OCI-LY1 (cell line): ENCODE measurements around the gene PITPNM1.
"Not testable (repeated sequence)": the region's sequence is repeated elsewhere in the genome, so short reads cannot be mapped to it uniquely, and the experiment has no call there.

Source experiments
- H2AFZ ChIP-seq: fragments of 200-600 bp; sonication (generic), shearing (Covaris generic); 2 replicates; pipeline ENCODE4 v1.6.0; 2014; ENCODE audit warnings: antibody characterized with exemption, mild to moderate bottlenecking, low read length
- H3F3A ChIP-seq: fragments of 200-600 bp; sonication (generic), shearing (Covaris generic); 2 replicates; pipeline ENCODE4 v1.6.0; 2014; ENCODE audit warnings: mild to moderate bottlenecking, antibody characterized with exemption, low read length, moderate library complexity; ENCODE audit not compliant: insufficient read depth
- H3K27ac ChIP-seq: fragments of 200-600 bp; sonication (generic); 2 replicates; pipeline ENCODE4 v1.5.1; 2014; ENCODE audit warnings: low read length, mixed run types, mild to moderate bottlenecking, low read depth; ENCODE audit not compliant: poor library complexity, severe bottlenecking
- H3K27me3 ChIP-seq: fragments of 200-600 bp; sonication (generic); 2 replicates; pipeline ENCODE4 v1.6.0; 2014; ENCODE audit warnings: antibody characterized with exemption, mild to moderate bottlenecking, low read length, moderate library complexity; ENCODE audit not compliant: insufficient read depth
- H3K36me3 ChIP-seq: fragments of 200-600 bp; sonication (generic); 2 replicates; pipeline ENCODE4 v1.6.1; 2014; ENCODE audit warnings: mild to moderate bottlenecking, antibody characterized with exemption, low read length, moderate library complexity, mixed read lengths; ENCODE audit not compliant: insufficient read depth
- H3K4me1 ChIP-seq: fragments of 200-600 bp; sonication (generic); 2 replicates; pipeline ENCODE4 v1.5.1; 2014; ENCODE audit warnings: mild to moderate bottlenecking, low read length, moderate library complexity; ENCODE audit not compliant: insufficient read depth, severe bottlenecking
- H3K4me2 ChIP-seq: fragments of 200-600 bp; sonication (generic), shearing (Covaris generic); 2 replicates; pipeline ENCODE4 v1.6.1; 2014; ENCODE audit warnings: low read length
- H3K4me3 ChIP-seq: fragments of 200-600 bp; sonication (generic); 2 replicates; pipeline ENCODE4 v1.5.1; 2014; ENCODE audit warnings: low read length, low read depth, mild to moderate bottlenecking, mixed read lengths; ENCODE audit not compliant: poor library complexity, severe bottlenecking
- H3K79me2 ChIP-seq: fragments of 200-600 bp; shearing (Covaris generic); 2 replicates; pipeline ENCODE4 v1.6.1; 2016; ENCODE audit warnings: mixed run types, low read length, mixed read lengths; ENCODE audit not compliant: insufficient read depth
- H3K9ac ChIP-seq: fragments of 200-600 bp; sonication (generic), shearing (Covaris generic); 2 replicates; pipeline ENCODE4 v1.6.1; 2014; ENCODE audit warnings: mild to moderate bottlenecking, low read length, mixed read lengths
- H3K9me2 ChIP-seq: fragments of 200-600 bp; sonication (generic), shearing (Covaris generic); 2 replicates; pipeline ENCODE4 v1.6.1; 2014; ENCODE audit warnings: low read depth, mild to moderate bottlenecking, low read length, mixed read lengths
- H3K9me3 ChIP-seq: fragments of 200-600 bp; shearing (Covaris generic); 2 replicates; pipeline ENCODE4 v1.6.1; 2014; ENCODE audit warnings: low read length, mixed read lengths
- H4K20me1 ChIP-seq: fragments of 200-600 bp; sonication (generic), shearing (Covaris generic); 2 replicates; pipeline ENCODE4 v1.6.0; 2016; ENCODE audit warnings: mild to moderate bottlenecking, low read length; ENCODE audit not compliant: insufficient read depth
- EZH2 ChIP-seq: fragments of 200-600 bp; sonication (generic), shearing (Covaris generic); IDR thresholded peaks from 2 replicates; pipeline ENCODE4 v1.8.0; 2017; ENCODE audit warnings: borderline replicate concordance, mixed run types, mild to moderate bottlenecking, antibody characterized with exemption, low read length, moderate library complexity, mixed read lengths
- TF ChIP-seq, protein P1 (sequence below): fragments of 200-600 bp; sonication (generic), shearing (Covaris generic); IDR thresholded peaks from 2 replicates; pipeline ENCODE4 v1.5.1; 2017; ENCODE audit warnings: mild to moderate bottlenecking, antibody characterized with exemption, low read length, moderate library complexity, mixed read lengths

The PITPNM1 gene

DNA sequence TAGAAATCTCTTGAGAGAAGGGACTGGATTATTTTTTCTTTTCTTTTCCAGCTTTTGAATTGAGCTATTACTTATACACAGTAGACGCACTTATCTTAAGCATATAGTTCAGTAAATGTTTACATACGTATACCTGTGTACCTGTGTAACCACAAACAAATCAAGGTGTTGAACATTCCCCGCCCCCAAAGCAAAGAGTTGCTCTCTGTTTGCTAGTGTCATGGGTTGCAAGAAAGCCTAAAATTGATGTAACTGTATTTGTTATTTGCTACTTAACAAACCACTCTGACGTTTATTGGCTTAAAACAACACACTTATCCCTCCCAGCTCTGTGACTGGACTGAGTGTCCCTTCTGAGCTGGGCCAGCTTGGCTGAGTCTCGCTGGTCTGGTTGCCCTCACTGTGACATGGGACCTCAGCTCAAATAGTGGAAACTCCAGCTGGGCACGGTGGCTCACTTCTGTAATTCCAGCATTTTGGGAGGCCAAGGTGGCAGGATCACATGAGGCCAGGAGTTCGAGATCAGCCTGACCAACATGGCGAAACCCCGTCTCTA lies 43.5 kb upstream of the PITPNM1 start:
- H3K79me2 ChIP-seq: no peaks in the 10 kb centered on the region
- H3K4me2 ChIP-seq: no peak overlapping the region
- H3F3A ChIP-seq: no peaks in the 10 kb centered on the region
- no peak overlapping the region for H3K9ac ChIP-seq
- H2AFZ ChIP-seq: no peak overlapping the region
- H3K27ac ChIP-seq: no peak overlapping the region
- no peaks in the 10 kb centered on the region for H3K36me3 ChIP-seq
- H4K20me1 ChIP-seq: no peaks in the 10 kb centered on the region
- no peaks in the 10 kb centered on the region for H3K27me3 ChIP-seq
- H3K4me1 ChIP-seq: peaks cover 10% of the 10 kb centered on the region
- TF ChIP-seq, protein P1, sequence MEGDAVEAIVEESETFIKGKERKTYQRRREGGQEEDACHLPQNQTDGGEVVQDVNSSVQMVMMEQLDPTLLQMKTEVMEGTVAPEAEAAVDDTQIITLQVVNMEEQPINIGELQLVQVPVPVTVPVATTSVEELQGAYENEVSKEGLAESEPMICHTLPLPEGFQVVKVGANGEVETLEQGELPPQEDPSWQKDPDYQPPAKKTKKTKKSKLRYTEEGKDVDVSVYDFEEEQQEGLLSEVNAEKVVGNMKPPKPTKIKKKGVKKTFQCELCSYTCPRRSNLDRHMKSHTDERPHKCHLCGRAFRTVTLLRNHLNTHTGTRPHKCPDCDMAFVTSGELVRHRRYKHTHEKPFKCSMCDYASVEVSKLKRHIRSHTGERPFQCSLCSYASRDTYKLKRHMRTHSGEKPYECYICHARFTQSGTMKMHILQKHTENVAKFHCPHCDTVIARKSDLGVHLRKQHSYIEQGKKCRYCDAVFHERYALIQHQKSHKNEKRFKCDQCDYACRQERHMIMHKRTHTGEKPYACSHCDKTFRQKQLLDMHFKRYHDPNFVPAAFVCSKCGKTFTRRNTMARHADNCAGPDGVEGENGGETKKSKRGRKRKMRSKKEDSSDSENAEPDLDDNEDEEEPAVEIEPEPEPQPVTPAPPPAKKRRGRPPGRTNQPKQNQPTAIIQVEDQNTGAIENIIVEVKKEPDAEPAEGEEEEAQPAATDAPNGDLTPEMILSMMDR: no peak
- TF ChIP-seq EZH2: no peak
- H3K4me3 ChIP-seq: no peak overlapping the region
- H3K9me3 ChIP-seq: peaks cover 12% of the 10 kb centered on the region
- H3K9me2 ChIP-seq: no peaks in the 10 kb centered on the region

DNA sequence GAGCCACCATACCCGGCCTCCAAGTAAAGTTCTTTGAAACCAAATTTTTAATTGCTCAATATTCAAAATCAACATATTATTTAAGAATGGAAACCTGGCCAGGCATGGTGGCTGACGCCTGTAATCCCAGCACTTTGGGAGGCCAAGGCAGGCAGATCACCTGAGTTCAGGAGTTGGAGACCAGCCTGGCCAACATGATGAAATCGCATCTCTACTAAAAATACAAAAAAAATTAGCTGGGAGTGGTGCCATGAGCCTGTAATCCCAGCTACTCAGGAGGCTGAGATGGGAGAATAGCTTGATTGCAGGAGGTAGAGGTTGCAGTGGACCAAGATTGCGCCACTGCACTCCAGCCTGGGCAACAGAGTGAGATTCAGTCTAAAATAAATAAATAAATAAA lies 42.9 kb upstream of the PITPNM1 start:
- H2AFZ ChIP-seq, H3K27me3 ChIP-seq, H3K36me3 ChIP-seq, H3K79me2 ChIP-seq, H3F3A ChIP-seq, H3K4me3 ChIP-seq, H3K4me2 ChIP-seq, H3K9me2 ChIP-seq, H3K4me1 ChIP-seq, H3K27ac ChIP-seq, H3K9ac ChIP-seq, H4K20me1 ChIP-seq: not testable (repeated sequence)
- peaks cover 12% of the 10 kb centered on the region for H3K9me3 ChIP-seq

DNA sequence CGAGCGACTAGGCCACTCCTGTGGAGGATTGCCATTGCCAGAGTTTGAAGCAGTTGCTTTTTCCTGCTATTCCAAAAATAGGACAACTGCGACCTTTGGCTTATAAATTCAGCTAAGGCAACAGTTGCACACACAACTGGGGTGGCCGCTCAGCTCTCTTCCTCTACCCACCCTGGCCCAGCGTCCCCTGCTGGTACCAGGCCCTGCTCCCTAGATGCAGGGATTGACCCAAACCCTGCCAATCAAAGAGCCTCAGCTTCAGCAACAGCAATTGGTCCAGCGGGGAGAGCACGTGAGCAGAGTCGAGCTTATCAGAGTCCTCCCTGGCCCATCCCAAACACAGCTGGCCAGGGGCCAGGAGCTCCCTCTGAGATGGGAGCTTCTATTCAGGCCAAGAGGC lies 40.1 kb upstream of the PITPNM1 start:
- Histone ChIP-seq H2AFZ (no peak overlapping the region), H3F3A (no peaks in the 10 kb centered on the region), H4K20me1 (no peaks in the 10 kb centered on the region), H3K79me2 (no peaks in the 10 kb centered on the region), H3K4me1 (peaks cover 10% of the 10 kb centered on the region), H3K9ac (no peak overlapping the region), H3K36me3 (no peaks in the 10 kb centered on the region), H3K27ac (no peak overlapping the region), H3K27me3 (no peaks in the 10 kb centered on the region; the same call in 1 of the 2 replicates), H3K9me2 (no peaks in the 10 kb centered on the region), H3K9me3 (no peaks in the 10 kb centered on the region), H3K4me3 (no peak overlapping the region), H3K4me2 (no peak overlapping the region)
- no peak for TF ChIP-seq EZH2
- TF ChIP-seq, protein P1: no peak

DNA sequence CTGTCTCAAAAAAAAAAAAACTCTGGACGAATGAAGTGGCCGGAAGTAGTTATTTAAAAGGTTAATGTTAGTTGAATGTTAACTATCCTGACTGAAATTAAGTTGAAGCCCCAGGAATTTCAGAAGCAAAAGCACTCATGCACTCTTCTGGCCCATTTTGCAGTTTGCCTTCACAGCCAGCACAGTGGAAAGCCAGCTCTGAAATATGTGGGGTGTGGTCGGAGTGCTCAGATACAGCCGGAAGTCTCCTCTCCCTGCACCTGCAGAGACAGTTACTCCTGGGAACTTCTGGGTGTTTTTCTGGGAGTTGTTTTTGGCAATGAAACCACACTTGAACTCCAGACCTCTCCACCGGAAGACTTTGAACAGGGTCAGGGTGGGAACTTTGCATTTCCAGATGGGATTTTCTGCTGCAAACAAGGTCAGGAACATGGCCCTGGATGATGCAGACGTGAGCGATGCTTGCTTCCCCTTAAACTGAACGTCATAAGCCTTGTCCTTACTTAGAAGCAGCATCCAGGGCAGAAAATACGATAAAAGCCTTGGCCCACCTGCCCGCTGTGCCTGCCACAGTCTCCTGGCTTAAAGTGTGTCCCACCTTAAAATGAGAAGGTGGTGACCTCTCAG lies 39.6 kb upstream of the PITPNM1 start:
- Histone ChIP-seq H3K9me2 (no peaks in the 10 kb centered on the region), H3K9ac (no peak overlapping the region), H3F3A (no peaks in the 10 kb centered on the region), H3K4me1 (peaks cover 10% of the 10 kb centered on the region), H3K36me3 (no peaks in the 10 kb centered on the region), H3K27ac (no peak overlapping the region), H3K4me2 (no peak overlapping the region), H3K79me2 (no peaks in the 10 kb centered on the region), H4K20me1 (no peaks in the 10 kb centered on the region), H3K27me3 (no peaks in the 10 kb centered on the region; the same call in 1 of the 2 replicates), H2AFZ (no peak overlapping the region), H3K4me3 (no peak overlapping the region), H3K9me3 (no peaks in the 10 kb centered on the region)
- TF ChIP-seq, protein P1: no peak
- no peak for TF ChIP-seq EZH2
